Lower lobe of right lung (tissue), 2 donors: Measurements from ENCODE around the gene SLC25A43. TPM values are rescaled to one million over a fixed set of nuclear protein-coding genes. Genes with fewer than 3 reads are reported as not detected.

ENCODE experiments used
- ATAC-seq, 2 donors: fragments of 200-7000 bp; cut with Tn5 transposase; one replicate each; pipeline ENCODE4 v1.9.1; 2020 to 2022; ENCODE audit warnings: mild to moderate bottlenecking in 2 of 2, moderate library complexity in 2 of 2
- DNase-seq: peaks from one replicate; pipeline ENCODE4 v3.0.0-alpha.2; 2020
- H3K27ac ChIP-seq: fragments of 200-600 bp; one replicate; pipeline ENCODE4 v1.8.0; 2022
- H3K27me3 ChIP-seq: fragments of 200-600 bp; one replicate; pipeline ENCODE4 v1.8.0; 2022; ENCODE audit warnings: low read depth
- H3K36me3 ChIP-seq: fragments of 200-600 bp; one replicate; pipeline ENCODE4 v1.8.0; 2022; ENCODE audit warnings: mild to moderate bottlenecking
- H3K4me1 ChIP-seq: fragments of 200-600 bp; one replicate; pipeline ENCODE4 v1.8.0; 2022
- H3K4me3 ChIP-seq: fragments of 200-600 bp; one replicate; pipeline ENCODE4 v1.8.0; 2022; ENCODE audit warnings: mild to moderate bottlenecking
- H3K9me3 ChIP-seq: fragments of 200-600 bp; one replicate; pipeline ENCODE4 v1.8.0; 2022
- CTCF ChIP-seq: fragments of 200-600 bp; IDR thresholded peaks from one replicate; pipeline ENCODE4 v1.8.0; 2022; ENCODE audit warnings: antibody characterized with exemption, mild to moderate bottlenecking
- intact Hi-C: fragments of 100-400 bp; cut with DNase I; formaldehyde crosslinking; loops from one replicate; pipeline ENCODE4 v1.11.0; 2022
- total RNA-seq: library from RNA; stranded (reverse); fragmentation: NEBNext Ultra II Directional; extraction: Animal tissue kit (Norgen Biotek cat#: 25700); gene quantifications from one replicate; pipeline ENCODE4 v1.2.1, GENCODE V29; 2021
- donor health status: DM: no; HTN: yes; CAD: no; lungs with severe emphysema.

SLC25A43 gene
- total RNA-seq, 1 donor from 2014 or later = 14.9 TPM

- DNase-seq = no peak
- Histone ChIP-seq H3K27ac (no peak overlapping the region), H3K4me1 (no peaks in the 10 kb centered on the region), H3K27me3 (no peaks in the 10 kb centered on the region), H3K4me3 (no peak overlapping the region), H3K36me3 (no peaks in the 10 kb centered on the region), H3K9me3 (no peaks in the 10 kb centered on the region)
- ATAC-seq = no peak
- intact Hi-C loops = no loop called here
- TF ChIP-seq CTCF = no peak
These were observed 11.7 kb downstream of the SLC25A43 start for GRCh38 chrX:119410854-119411253.

GRCh38 chrX:119411959-119412358, 12.8 kb downstream of the SLC25A43 start:
- Histone ChIP-seq H3K4me3 (no peak overlapping the region), H3K4me1 (no peaks in the 10 kb centered on the region), H3K9me3 (no peaks in the 10 kb centered on the region), H3K36me3 (no peaks in the 10 kb centered on the region), H3K27ac (no peak overlapping the region), H3K27me3 (no peaks in the 10 kb centered on the region)
- DNase-seq (no peak), ATAC-seq (peak in 1 of 2 donors; percentile 70)
- TF ChIP-seq CTCF = no peak
- intact Hi-C loops = no loop called here

- TF ChIP-seq CTCF = no peak
- H3K4me3 ChIP-seq = no peak overlapping the region
- H3K27ac ChIP-seq = no peak overlapping the region
- DNase-seq = no peak
- H3K9me3 ChIP-seq = no peaks in the 10 kb centered on the region
- no peaks in the 10 kb centered on the region for H3K36me3 ChIP-seq
- no peak for ATAC-seq
- intact Hi-C loops = no loop called here
- no peaks in the 10 kb centered on the region for H3K4me1 ChIP-seq
- H3K27me3 ChIP-seq = no peaks in the 10 kb centered on the region
These were observed 18.2 kb downstream of the SLC25A43 start for GRCh38 chrX:119417376-119417775.

- Histone ChIP-seq H3K27ac (no peak overlapping the region), H3K27me3 (no peaks in the 10 kb centered on the region), H3K9me3 (no peaks in the 10 kb centered on the region), H3K4me3 (no peak overlapping the region), H3K36me3 (no peaks in the 10 kb centered on the region), H3K4me1 (no peaks in the 10 kb centered on the region)
- no peak for TF ChIP-seq CTCF
- no peak for DNase-seq
- intact Hi-C loops = no loop called here
- no peak for ATAC-seq
These were observed 18.7 kb downstream of the SLC25A43 start for GRCh38 chrX:119417842-119418241.

- no peak for TF ChIP-seq CTCF
- Histone ChIP-seq H3K9me3 (no peaks in the 10 kb centered on the region), H3K36me3 (no peaks in the 10 kb centered on the region), H3K27ac (no peak overlapping the region), H3K4me3 (no peak overlapping the region), H3K27me3 (no peaks in the 10 kb centered on the region), H3K4me1 (no peaks in the 10 kb centered on the region)
- ATAC-seq (no peak), DNase-seq (no peak)
- intact Hi-C loops = no loop called here
These were observed 20.0 kb downstream of the SLC25A43 start for GRCh38 chrX:119419146-119419545.

GRCh38 chrX:119419898-119420297, 20.8 kb downstream of the SLC25A43 start:
- no peaks in the 10 kb centered on the region for H3K27me3 ChIP-seq
- DNase-seq (no peak), ATAC-seq (no peak)
- TF ChIP-seq CTCF = no peak
- no peaks in the 10 kb centered on the region for H3K9me3 ChIP-seq
- H3K4me3 ChIP-seq = no peak overlapping the region
- H3K36me3 ChIP-seq = no peaks in the 10 kb centered on the region
- H3K4me1 ChIP-seq = no peaks in the 10 kb centered on the region
- intact Hi-C loops = no loop called here
- H3K27ac ChIP-seq = no peak overlapping the region
